Tibial nerve (tissue), 4 donors: ENCODE results near the gene CCDC14. TPM values are rescaled to one million over a fixed set of nuclear protein-coding genes. Genes with fewer than 3 reads are reported as not detected.

Experiments used
- DNase-seq, 2 donors: peaks; one replicate each; pipeline ENCODE4 v3.0.0-alpha.2; 2019; ENCODE audit warnings: low spot score in 2 of 2
- H3K27ac ChIP-seq, 4 donors: fragments of 200-600 bp; sonication (generic) in 3 of 4; one replicate each; pipeline ENCODE4 v1.5.1; 2017 to 2019; ENCODE audit warnings: mild to moderate bottlenecking in 1 of 4
- H3K27me3 ChIP-seq, 2 donors: fragments of 200-600 bp; sonication (generic) in 1 of 2; one replicate each; pipeline versions ENCODE4 v1.5.1 to v1.6.0; 2017 to 2019
- H3K36me3 ChIP-seq, 3 donors: fragments of 200-600 bp; sonication (generic); one replicate each; pipeline ENCODE4 v1.5.1; 2018 to 2019
- H3K4me1 ChIP-seq, 4 donors: fragments of 200-600 bp; sonication (generic) in 3 of 4; one replicate each; pipeline ENCODE4 v1.5.1; 2017 to 2019
- H3K4me3 ChIP-seq, 4 donors: fragments of 200-600 bp; sonication (generic) in 3 of 4; one replicate each; pipeline ENCODE4 v1.5.1; 2017 to 2019; ENCODE audit warnings: mild to moderate bottlenecking in 1 of 4, moderate library complexity in 1 of 4
- H3K9me3 ChIP-seq, 4 donors: fragments of 200-600 bp; sonication (generic) in 3 of 4; one replicate each; pipeline ENCODE4 v1.5.1; 2017 to 2019
- EP300 ChIP-seq, 2 donors: sonication (generic); formaldehyde crosslinking; IDR thresholded peaks; one replicate each; pipeline ENCODE4 v1.6.1; 2017; ENCODE audit warnings: antibody characterized with exemption in 2 of 2, mild to moderate bottlenecking in 1 of 2
- POLR2A ChIP-seq, 2 donors: fragments of 450-650 bp; IDR thresholded peaks; one replicate each; pipeline ENCODE4 v1.6.1; 2017; ENCODE audit warnings: antibody characterized with exemption in 2 of 2, mild to moderate bottlenecking in 2 of 2, moderate library complexity in 2 of 2
- WGBS, 2 donors: methylation state at CpG; one replicate each; pipeline ENCODE4 v1.1.5; 2018; 5-methylcytosine and 5-hydroxymethylcytosine counted together
- total RNA-seq, 4 donors: library from RNA; depleted of rRNA; stranded (reverse); fragments of >200 nt; gene quantifications; one replicate each; pipeline ENCODE4 v1.1.0, GENCODE V29; 2016
- TF ChIP-seq, protein P1 (sequence below), 5 experiments: fragments of 200-600 bp in 3 of 5; fragments of 450-650 bp in 2 of 5; sonication (generic) in 3 of 5; IDR thresholded peaks; one replicate each; pipeline ENCODE4 v1.5.1; 2016 to 2019; ENCODE audit warnings: antibody characterized with exemption in 5 of 5, mild to moderate bottlenecking in 3 of 5, moderate library complexity in 2 of 5

The CCDC14 gene
- total RNA-seq, 4 donors from 2014 or later: 31.5 to 41.8 (median 39.9) TPM

DNA sequence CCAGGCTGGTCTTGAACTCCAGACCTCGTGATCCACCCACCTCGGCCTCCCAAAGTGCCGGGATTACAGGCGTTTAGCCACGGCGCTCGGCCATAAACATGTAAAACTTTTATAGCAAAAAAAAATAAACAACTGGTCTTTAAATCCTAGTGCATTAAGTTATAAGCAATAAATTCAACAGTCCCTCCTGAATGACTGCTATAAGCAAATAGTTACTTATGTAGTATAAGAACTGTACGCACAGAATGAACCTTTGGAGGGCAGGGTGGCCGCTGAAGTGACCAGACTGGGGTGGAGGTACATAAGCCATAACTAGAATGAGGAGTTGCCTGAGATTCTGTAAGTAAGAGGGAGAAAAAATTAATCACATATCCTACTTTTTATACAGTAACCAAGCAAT lies 12.6 kb downstream of the CCDC14 start:
- Histone ChIP-seq H3K27me3 (no peaks in the 10 kb centered on the region), H3K9me3 (no peaks in the 10 kb centered on the region), H3K4me3 (no peak overlapping the region), H3K27ac (no peak overlapping the region), H3K4me1 (no peaks in the 10 kb centered on the region), H3K36me3 (peaks cover 0 to 61% (median 4%) of the 10 kb centered on the region in 3 donors)
- TF ChIP-seq, protein P1, sequence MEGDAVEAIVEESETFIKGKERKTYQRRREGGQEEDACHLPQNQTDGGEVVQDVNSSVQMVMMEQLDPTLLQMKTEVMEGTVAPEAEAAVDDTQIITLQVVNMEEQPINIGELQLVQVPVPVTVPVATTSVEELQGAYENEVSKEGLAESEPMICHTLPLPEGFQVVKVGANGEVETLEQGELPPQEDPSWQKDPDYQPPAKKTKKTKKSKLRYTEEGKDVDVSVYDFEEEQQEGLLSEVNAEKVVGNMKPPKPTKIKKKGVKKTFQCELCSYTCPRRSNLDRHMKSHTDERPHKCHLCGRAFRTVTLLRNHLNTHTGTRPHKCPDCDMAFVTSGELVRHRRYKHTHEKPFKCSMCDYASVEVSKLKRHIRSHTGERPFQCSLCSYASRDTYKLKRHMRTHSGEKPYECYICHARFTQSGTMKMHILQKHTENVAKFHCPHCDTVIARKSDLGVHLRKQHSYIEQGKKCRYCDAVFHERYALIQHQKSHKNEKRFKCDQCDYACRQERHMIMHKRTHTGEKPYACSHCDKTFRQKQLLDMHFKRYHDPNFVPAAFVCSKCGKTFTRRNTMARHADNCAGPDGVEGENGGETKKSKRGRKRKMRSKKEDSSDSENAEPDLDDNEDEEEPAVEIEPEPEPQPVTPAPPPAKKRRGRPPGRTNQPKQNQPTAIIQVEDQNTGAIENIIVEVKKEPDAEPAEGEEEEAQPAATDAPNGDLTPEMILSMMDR (IDR thresholded peaks at IDR 0.05): no peak
- TF ChIP-seq EP300 (IDR thresholded peaks at IDR 0.05): no peak
- no peak for TF ChIP-seq POLR2A (IDR thresholded peaks at IDR 0.05)
- DNase-seq: no peak
- 95 to 97% methylated on average over 9 of the region's 9 CpGs for WGBS, 2 donors

DNA sequence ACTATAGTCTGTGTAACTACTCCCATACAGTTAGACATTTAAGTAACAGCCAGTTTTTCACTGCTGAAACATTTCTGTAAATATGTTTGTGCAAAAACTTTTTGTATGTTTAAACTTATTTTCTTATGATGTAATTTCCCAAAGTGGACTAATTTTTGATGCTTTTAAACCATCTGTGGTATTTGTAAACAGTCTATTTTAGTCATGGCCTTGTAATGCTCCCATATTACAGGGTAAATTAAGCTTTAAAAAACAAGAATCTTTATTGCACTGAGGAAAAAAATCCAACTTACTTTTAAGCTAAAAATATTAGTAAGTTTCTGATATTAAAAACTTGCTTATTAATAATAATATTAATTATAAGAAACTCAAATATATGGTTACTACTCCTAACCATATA lies 13.5 kb downstream of the CCDC14 start:
- Histone ChIP-seq H3K4me3 (no peak overlapping the region), H3K36me3 (peaks cover 0 to 56% (median 4%) of the 10 kb centered on the region in 3 donors), H3K27me3 (no peaks in the 10 kb centered on the region), H3K4me1 (no peaks in the 10 kb centered on the region), H3K27ac (no peak overlapping the region), H3K9me3 (no peaks in the 10 kb centered on the region)
- no peak for DNase-seq
- no peak for TF ChIP-seq POLR2A (IDR thresholded peaks at IDR 0.05)
- no peak for TF ChIP-seq EP300 (IDR thresholded peaks at IDR 0.05)

DNA sequence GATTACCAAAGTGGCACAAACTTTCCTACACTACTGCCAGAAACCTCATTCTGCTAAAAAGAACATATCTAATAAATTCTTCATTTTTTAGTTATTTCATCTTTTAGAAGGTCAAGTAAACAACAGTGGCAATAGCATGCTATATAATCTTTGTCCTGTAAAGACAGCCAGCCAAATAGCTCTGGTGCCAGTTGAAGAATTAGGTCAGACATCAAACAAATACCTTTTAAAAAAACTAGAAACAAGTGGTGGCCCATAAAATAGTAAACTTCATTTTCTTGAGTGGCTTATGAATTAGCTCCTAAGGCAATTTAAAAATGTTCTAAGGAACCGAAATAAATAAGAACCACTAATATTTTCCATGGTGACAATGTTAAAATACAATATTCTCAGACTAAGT lies 19.5 kb downstream of the CCDC14 start:
- 77 to 87% methylated on average over 1 of the region's 1 CpG for WGBS, 2 donors
- no peak overlapping the region for H3K27ac ChIP-seq
- H3K27me3 ChIP-seq: no peaks in the 10 kb centered on the region
- no peak for DNase-seq
- H3K36me3 ChIP-seq: peaks cover 0 to 32% (median 0%) of the 10 kb centered on the region in 3 donors
- no peaks in the 10 kb centered on the region for H3K9me3 ChIP-seq
- H3K4me3 ChIP-seq: no peak overlapping the region
- TF ChIP-seq, protein P1 (IDR thresholded peaks at IDR 0.05): no peak
- TF ChIP-seq POLR2A (IDR thresholded peaks at IDR 0.05): no peak
- no peak for TF ChIP-seq EP300 (IDR thresholded peaks at IDR 0.05)
- no peaks in the 10 kb centered on the region for H3K4me1 ChIP-seq

DNA sequence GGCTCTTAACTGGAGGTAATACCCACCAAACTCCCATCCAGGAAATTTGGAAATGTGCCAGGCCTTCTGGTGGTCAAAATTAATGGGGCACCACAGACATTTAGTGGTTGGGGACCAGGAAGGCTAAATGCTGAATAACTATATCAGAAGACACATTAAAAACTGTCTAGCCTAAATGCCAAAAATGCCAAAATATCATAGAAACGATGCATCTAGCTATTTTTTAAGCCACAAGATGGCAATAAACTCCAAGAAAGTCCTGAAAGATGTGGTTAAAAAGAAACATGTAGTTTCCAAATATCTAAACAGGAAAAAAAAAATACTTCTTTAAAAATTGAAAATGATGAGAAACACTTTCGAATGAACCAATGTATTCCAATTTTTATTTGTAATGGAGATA lies 19.9 kb downstream of the CCDC14 start:
- DNase-seq: no peak
- Histone ChIP-seq H3K9me3 (no peaks in the 10 kb centered on the region), H3K36me3 (peaks cover 0 to 27% (median 0%) of the 10 kb centered on the region in 3 donors), H3K27ac (no peak overlapping the region), H3K4me1 (no peaks in the 10 kb centered on the region), H3K27me3 (no peaks in the 10 kb centered on the region), H3K4me3 (no peak overlapping the region)
- no peak for TF ChIP-seq POLR2A (IDR thresholded peaks at IDR 0.05)
- WGBS, 2 donors: 43 to 51% methylated on average over 2 of the region's 2 CpGs

DNA sequence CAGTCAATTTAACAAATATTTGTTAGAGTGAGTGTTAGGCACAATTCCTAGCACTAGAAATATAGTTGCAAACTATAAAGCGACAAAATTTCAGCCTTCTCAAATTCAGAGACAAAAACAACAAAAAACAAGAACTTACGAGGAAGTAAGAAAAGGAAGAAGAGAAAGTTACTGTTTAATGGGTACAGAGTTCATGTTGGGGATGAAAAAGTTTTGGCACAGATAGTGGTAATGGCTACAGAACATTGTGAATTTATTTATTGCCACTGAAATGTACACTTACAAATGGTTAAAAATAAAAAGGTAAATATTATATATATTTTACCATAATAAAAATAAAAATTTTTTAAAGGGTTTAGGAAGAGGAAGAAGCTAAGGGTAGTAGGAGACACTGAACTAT lies 21.3 kb downstream of the CCDC14 start:
- Histone ChIP-seq H3K4me1 (no peaks in the 10 kb centered on the region), H3K4me3 (no peak overlapping the region), H3K36me3 (peaks cover 0 to 22% (median 0%) of the 10 kb centered on the region in 3 donors), H3K27ac (no peak overlapping the region), H3K9me3 (no peaks in the 10 kb centered on the region), H3K27me3 (no peaks in the 10 kb centered on the region)
- no peak for DNase-seq
- 83 to 86% methylated on average over 2 of the region's 2 CpGs for WGBS, 2 donors
- TF ChIP-seq EP300 (IDR thresholded peaks at IDR 0.05) (no peak), POLR2A (IDR thresholded peaks at IDR 0.05) (no peak)
- TF ChIP-seq, protein P1 (IDR thresholded peaks at IDR 0.05): no peak

DNA sequence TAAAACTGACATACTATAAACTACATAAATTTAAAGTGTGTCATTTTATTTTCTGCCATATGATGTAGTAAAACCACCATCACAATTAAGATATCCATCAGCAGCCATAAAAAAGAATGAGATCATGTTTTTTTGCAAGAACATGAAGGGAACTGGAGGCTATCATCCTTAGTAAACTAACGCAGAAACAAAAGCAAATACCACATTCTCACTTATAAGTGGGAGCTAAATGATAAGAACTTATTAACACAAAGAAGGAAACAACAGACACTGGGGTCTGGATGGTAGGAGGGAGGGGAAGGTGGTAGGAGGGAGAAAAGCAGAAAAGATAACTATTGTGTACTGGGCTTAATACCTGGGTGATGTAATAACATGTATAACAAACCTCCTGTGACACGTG lies 24.6 kb downstream of the CCDC14 start:
- no peak for DNase-seq
- Histone ChIP-seq H3K4me1 (no peaks in the 10 kb centered on the region), H3K36me3 (peaks cover 0 to 15% (median 0%) of the 10 kb centered on the region in 3 donors), H3K9me3 (no peaks in the 10 kb centered on the region), H3K4me3 (no peak overlapping the region), H3K27me3 (no peaks in the 10 kb centered on the region), H3K27ac (no peak overlapping the region)
- no peak for TF ChIP-seq POLR2A (IDR thresholded peaks at IDR 0.05)
- TF ChIP-seq, protein P1 (IDR thresholded peaks at IDR 0.05): no peak
- TF ChIP-seq EP300 (IDR thresholded peaks at IDR 0.05): no peak
- WGBS, 2 donors: 63 to 81% methylated on average over 2 of the region's 2 CpGs
